ENCODE measurements around the gene CHRD. TPM values are rescaled to one million over a fixed set of nuclear protein-coding genes. Genes with fewer than 3 reads are reported as not detected.

The CHRD gene
- total and polyA plus RNA-seq, 10 of the 15 experiments (the other 5 are each of a cell fraction or from before 2014, with no cell fraction given): not detected

DNA sequence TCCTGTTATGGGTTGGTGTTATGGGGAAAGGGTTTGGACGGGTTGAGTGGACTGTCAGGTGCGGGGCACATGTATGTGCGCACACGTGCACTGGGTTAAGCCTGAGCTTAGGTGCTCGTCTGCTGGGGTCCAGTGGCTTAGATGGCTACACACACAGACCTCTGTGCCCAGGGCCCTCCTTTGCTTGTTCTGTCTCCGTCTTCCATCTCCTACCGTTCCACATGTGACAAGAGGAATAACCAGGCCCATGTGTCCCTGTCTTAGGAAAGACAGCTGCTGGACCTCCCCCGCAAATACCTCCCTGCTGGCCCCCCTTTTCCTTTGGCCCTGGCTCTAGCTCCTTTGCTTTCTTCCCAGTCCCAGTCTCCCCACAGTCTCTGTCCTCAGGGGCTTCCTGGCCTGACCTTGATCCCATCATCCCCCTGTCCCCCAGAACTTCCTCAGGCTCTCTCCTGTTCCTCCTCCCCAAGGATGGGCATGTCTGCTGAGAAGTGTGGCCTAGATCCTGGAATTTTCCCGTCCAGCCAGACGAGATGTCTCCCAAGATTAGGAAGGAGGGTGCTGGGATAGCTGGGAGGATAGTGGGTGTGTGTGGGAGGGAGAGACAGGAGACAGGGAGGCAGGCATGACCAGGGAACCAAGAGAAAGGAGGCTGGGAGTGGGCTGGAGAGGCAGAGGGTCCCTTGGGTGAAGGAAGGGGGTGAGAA is 1.1 kb upstream of the CHRD start (continued):
- TF ChIP-seq, protein P1, sequence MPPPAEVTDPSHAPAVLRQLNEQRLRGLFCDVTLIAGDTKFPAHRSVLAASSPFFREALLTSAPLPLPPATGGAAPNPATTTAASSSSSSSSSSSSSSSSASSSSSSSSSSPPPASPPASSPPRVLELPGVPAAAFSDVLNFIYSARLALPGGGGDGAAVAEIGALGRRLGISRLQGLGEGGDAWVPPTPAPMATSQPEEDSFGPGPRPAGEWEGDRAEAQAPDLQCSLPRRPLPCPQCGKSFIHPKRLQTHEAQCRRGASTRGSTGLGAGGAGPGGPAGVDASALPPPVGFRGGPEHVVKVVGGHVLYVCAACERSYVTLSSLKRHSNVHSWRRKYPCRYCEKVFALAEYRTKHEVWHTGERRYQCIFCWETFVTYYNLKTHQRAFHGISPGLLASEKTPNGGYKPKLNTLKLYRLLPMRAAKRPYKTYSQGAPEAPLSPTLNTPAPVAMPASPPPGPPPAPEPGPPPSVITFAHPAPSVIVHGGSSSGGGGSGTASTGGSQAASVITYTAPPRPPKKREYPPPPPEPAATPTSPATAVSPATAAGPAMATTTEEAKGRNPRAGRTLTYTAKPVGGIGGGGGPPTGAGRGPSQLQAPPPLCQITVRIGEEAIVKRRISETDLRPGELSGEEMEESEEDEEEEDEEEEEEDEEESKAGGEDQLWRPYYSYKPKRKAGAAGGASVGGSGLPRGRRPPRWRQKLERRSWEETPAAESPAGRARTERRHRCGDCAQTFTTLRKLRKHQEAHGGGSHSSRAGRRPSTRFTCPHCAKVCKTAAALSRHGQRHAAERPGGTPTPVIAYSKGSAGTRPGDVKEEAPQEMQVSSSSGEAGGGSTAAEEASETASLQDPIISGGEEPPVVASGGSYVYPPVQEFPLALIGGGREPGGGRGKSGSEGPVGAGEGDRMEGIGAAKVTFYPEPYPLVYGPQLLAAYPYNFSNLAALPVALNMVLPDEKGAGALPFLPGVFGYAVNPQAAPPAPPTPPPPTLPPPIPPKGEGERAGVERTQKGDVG (CRISPR knock-in tag; IDR thresholded peaks at IDR 0.05): no peak

DNA sequence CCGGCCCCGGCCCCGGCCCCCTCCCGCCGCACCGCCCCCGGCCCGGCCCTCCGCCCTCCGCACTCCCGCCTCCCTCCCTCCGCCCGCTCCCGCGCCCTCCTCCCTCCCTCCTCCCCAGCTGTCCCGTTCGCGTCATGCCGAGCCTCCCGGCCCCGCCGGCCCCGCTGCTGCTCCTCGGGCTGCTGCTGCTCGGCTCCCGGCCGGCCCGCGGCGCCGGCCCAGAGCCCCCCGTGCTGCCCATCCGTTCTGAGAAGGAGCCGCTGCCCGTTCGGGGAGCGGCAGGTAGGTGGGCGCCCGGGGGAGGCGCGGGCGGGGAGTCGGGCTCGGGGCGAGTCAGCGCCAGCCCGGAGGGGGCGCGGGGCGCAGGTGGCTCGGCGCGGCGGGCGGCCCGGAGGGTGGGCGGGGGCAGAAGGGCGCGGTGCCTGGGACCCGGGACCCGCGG is 352 bp downstream of the CHRD start:
- no peak overlapping the region for H3K9ac ChIP-seq (ENCODE audit: control insufficient read depth, insufficient read depth, low read length)
- in situ Hi-C loops (cut with MboI) (no loop called here), intact Hi-C loops (cut with micrococcal nuclease; ENCODE audit: unreplicated experiment) (no loop called here)
- no peak overlapping the region for H2AFZ ChIP-seq (ENCODE audit: control insufficient read depth, low read depth, low read length)
- WGBS (ENCODE audit: insufficient coverage, insufficient replicate concordance, low lambda C conversion rate, missing lambda C conversion rate): 10% methylated on average over 2 of the region's 62 CpGs
- DNase-seq (ENCODE audit: low read depth, low spot score): no peak
- H3K4me3 ChIP-seq: no peak overlapping the region
- H3K4me1 ChIP-seq (ENCODE audit: control insufficient read depth, insufficient read depth, low read length): no peaks in the 10 kb centered on the region
- H3K27me3 ChIP-seq (replicated peaks in 1 of 2; ENCODE audit: control insufficient read depth in 2 of 2, insufficient read depth in 2 of 2, low read length in 1 of 2): peaks cover 17 to 21% of the 10 kb centered on the region in 2 experiments
- H3K27ac ChIP-seq (ENCODE audit: control insufficient read depth, insufficient read depth): no peak overlapping the region
- ChIA-PET SMC1A (ENCODE audit: uncharacterized antibody, unreplicated experiment) (no interaction called here), POLR2A (no interaction called here), RAD21 (ENCODE audit: unreplicated experiment) (no interaction called here), CTCF (no interaction called here)
- no peak for ATAC-seq
- FAIRE-seq: no peak
- no peaks in the 10 kb centered on the region for H3K9me3 ChIP-seq (replicated peaks; ENCODE audit: control insufficient read depth, insufficient read depth, low read length)
- no peaks in the 10 kb centered on the region for H3K79me2 ChIP-seq (ENCODE audit: control insufficient read depth, insufficient read depth, low read length)
- TF ChIP-seq BHLHE40 (IDR thresholded peaks at IDR 0.05; ENCODE audit: borderline replicate concordance in 1 of 2, low read depth in 2 of 2, low read length in 1 of 2): no peak
- peak; percentile 97 for TF ChIP-seq SUZ12 (IDR thresholded peaks at IDR 0.05; ENCODE audit: unreplicated experiment)
- TF ChIP-seq, protein P2, sequence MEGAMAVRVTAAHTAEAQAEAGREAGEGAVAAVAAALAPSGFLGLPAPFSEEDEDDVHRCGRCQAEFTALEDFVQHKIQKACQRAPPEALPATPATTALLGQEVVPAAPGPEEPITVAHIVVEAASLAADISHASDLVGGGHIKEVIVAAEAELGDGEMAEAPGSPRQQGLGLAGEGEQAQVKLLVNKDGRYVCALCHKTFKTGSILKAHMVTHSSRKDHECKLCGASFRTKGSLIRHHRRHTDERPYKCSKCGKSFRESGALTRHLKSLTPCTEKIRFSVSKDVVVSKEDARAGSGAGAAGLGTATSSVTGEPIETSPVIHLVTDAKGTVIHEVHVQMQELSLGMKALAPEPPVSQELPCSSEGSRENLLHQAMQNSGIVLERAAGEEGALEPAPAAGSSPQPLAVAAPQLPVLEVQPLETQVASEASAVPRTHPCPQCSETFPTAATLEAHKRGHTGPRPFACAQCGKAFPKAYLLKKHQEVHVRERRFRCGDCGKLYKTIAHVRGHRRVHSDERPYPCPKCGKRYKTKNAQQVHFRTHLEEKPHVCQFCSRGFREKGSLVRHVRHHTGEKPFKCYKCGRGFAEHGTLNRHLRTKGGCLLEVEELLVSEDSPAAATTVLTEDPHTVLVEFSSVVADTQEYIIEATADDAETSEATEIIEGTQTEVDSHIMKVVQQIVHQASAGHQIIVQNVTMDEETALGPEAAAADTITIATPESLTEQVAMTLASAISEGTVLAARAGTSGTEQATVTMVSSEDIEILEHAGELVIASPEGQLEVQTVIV (IDR thresholded peaks at IDR 0.05; ENCODE audit: borderline replicate concordance, partially characterized antibody): no peak
- H3K36me3 ChIP-seq (ENCODE audit: control insufficient read depth in 2 of 2, insufficient read depth in 2 of 2, low read length in 1 of 2): no peaks in the 10 kb centered on the region
- H3K4me2 ChIP-seq (ENCODE audit: control insufficient read depth, insufficient read depth): no peak overlapping the region
- H4K20me1 ChIP-seq (ENCODE audit: control insufficient read depth, insufficient read depth): no peaks in the 10 kb centered on the region
- BruUV-seq (replicated peaks): no TSS peak

All from GM12878 (cell line).